HG03045 (cell line): ENCODE results near the gene PRAMEF1.
"Not testable (repeated sequence)": the region's sequence is repeated elsewhere in the genome, so short reads cannot be mapped to it uniquely, and the experiment has no call there.

Experiments used
- ATAC-seq: cut with Tn5 transposase; IDR thresholded peaks from one replicate; pipeline ENCODE4 v1.9.1; 2021; ENCODE audit warnings: mild to moderate bottlenecking, moderate library complexity; ENCODE audit not compliant: unreplicated experiment

Gene PRAMEF1

DNA sequence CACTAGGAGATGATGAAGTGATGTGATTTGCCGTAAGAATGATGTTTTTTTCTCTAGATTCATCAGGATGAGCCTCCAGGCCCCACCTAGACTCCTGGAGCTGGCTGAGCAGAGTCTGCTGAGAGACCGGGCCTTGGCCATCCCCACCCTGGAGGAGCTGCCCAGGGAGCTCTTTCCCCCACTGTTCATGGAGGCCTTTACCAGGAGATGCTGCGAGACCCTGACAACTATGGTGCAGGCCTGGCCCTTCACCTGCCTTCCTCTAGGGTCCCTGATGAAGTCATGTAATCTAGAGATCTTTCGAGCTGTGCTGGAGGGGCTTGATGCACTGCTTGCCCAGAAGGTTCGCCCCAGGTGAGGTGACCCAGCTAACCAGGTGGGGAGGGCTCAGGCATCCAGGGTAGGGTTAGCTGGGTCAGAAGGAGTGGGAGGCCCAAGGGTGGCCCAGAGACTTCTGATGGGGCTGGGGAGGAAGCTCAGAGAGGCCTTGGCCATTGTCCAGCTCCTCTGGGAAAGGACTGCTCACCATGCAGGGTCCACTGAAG, 16.3 kb upstream of the PRAMEF1 start:
- no peak for ATAC-seq

- no peak for ATAC-seq
These were observed 15.8 kb upstream of the PRAMEF1 start for GRCh38 chr1:12775443-12775842.

GRCh38 chr1:12776801-12777557, 14.2 kb upstream of the PRAMEF1 start:
- no peak for ATAC-seq

- ATAC-seq, result no peak
These were observed 13.1 kb upstream of the PRAMEF1 start for GRCh38 chr1:12778061-12778460.

DNA sequence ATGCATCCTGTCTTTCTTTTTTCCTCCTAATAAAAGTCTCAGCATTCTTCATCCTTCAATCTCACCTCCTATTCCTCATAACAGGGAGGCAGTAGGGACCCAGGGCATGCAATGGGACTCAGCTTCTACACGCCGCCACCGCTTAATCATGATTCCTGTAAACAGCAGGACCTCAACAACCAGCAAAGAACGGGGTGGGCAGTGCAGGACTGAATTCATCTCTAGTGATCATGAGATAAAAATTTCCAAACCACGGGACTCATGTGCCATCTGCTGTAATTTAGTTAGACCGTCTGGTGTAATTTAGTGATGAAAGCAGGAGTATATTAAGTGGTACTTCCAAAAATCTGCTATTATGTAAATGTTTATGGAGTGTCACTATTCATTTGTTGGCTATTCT, 12.3 kb upstream of the PRAMEF1 start:
- ATAC-seq, result no peak

GRCh38 chr1:12781488-12781887, 9.7 kb upstream of the PRAMEF1 start:
- ATAC-seq, result not testable (repeated sequence)

DNA sequence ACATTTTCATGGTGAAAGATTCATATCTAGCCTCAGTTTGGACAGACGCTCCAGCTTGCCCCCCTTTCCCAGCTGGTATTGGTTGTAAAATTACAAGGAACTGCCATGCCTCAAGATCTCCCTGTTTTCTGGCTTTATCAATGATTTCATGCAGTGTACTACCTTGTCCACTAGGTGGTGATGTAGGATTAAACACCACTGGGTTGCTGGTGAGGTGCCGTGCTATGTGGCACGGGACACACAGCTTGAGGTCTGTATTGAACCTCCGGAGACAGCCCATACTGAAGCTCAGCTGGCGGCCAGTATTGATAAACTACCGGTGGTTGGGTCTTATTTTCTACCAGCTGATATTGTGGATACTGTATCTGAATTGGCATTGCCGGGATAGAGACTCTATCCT, 7.4 kb upstream of the PRAMEF1 start:
- ATAC-seq, result not testable (repeated sequence)

DNA sequence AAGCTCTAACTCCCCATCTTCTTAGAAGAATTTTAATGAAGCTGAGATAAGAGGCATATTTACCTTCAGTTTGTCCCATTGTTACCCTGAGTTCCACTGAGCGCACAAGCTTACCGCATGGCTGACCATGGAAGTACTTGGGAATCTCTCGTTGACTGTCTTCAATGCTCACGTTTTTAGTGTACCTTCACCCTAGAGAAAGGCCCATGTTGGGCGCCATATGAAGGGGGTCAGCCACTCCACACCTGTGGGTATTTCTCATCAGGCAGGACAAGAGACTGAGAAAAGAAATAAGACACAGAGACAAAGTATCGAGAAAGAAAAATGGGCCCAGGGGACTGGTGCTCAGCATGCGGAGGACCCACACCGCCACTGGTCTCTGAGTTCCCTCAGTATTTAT, 6.5 kb upstream of the PRAMEF1 start:
- not testable (repeated sequence) for ATAC-seq

- no peak for ATAC-seq
These were observed 7.7 kb downstream of the PRAMEF1 start for GRCh38 chr1:12798911-12799310.

- no peak for ATAC-seq
These were observed 8.5 kb downstream of the PRAMEF1 start for GRCh38 chr1:12799730-12800129.

GRCh38 chr1:12809933-12810332, 18.7 kb downstream of the PRAMEF1 start:
- ATAC-seq, result no peak

GRCh38 chr1:12810691-12811408, 19.7 kb downstream of the PRAMEF1 start:
- no peak for ATAC-seq

DNA sequence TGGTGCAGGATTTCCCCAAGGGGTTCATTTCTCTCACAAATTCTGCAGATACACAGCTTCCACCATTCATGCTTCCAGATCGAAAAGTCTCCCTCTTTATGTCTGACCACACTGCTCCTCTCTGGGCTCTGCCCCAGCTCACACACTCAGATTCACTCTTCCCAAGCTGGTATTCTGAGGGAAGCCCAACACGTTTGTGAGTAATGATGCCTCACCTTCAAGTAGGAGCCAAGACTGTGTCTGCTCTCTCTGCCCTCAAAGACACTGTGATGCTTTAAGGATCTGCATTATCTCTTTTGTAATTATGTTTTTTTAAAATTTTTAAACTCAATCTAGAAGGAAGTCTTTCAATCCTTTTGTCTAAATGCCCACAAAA, 20.2 kb downstream of the PRAMEF1 start:
- no peak for ATAC-seq

- ATAC-seq, result not testable (repeated sequence)
These were observed 27.9 kb downstream of the PRAMEF1 start for GRCh38 chr1:12819061-12819460.

GRCh38 chr1:12831310-12831709, 40.1 kb downstream of the PRAMEF1 start, which contains the start of gene PRAMEF11:
Gene PRAMEF11, minus strand, starts transcription at chr1:12831410. Its CDS starts 2,621 bp downstream, at chr1:12828789.
- not testable (repeated sequence) for ATAC-seq

GRCh38 chr1:12833251-12833650, 42.1 kb downstream of the PRAMEF1 start:
- ATAC-seq, result not testable (repeated sequence)
